Upper lobe of left lung (tissue), 4 donors: Measurements from ENCODE around the gene DNAAF3.

Experiments used
- CTCF ChIP-seq, 6 experiments: fragments of 450-650 bp in 4 of 6; fragments of 200-600 bp in 2 of 6; sonication (generic) in 2 of 6; IDR thresholded peaks; one replicate each; pipeline ENCODE4 v1.5.1; 2016 to 2019; ENCODE audit warnings: antibody characterized with exemption in 6 of 6
- EP300 ChIP-seq, 4 donors: sonication (generic); formaldehyde crosslinking; IDR thresholded peaks; one replicate each; pipeline ENCODE4 v1.5.1; 2017; ENCODE audit warnings: antibody characterized with exemption in 4 of 4, control low read depth in 2 of 4
- POLR2A ChIP-seq, 4 donors: fragments of 450-650 bp; IDR thresholded peaks; one replicate each; pipeline ENCODE4 v1.5.1; 2016 to 2017; ENCODE audit warnings: antibody characterized with exemption in 4 of 4, mild to moderate bottlenecking in 2 of 4

DNA sequence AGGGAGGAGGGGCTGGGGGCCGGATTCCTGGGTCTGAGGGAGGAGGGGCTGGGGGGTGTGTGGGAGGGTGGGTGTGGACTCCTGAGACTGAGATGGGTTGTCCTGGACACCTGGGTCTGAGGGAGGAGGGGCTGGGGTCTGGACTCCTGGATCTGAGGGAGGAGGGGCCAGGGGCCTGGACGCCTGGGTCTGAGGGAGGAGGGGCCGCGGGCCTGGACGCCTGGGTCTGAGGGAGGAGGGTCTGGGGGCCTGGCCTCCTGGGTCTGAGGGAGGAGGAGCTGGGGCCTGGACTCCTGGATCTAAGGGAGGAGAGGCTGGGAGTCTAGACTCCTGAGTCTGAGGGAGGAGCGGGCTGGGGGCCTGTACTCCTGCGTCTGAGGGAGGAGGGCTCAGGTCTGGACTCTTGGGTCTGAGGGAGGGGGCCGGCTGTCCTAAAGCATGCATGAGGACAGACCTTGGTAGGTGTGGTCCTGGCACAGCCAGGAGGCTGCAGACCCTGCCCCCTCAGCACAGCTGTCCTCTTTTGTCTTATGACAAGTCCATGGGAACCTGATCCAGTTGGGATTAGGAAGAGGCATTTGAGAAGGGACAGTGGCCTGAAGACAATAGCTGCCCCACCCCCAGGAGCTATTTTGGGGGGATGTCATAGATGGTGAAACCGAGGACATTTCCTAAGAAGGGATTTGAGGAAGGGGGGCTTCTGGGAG, 18.7 kb downstream of the DNAAF3 start:
- no peak for TF ChIP-seq CTCF (IDR thresholded peaks at IDR 0.05)
- no peak for TF ChIP-seq POLR2A (IDR thresholded peaks at IDR 0.05)
- TF ChIP-seq EP300 (IDR thresholded peaks at IDR 0.05), result no peak
